Measurements from ENCODE around the gene NDUFS1.
"Not testable (repeated sequence)": the region's sequence is repeated elsewhere in the genome, so short reads cannot be mapped to it uniquely, and the experiment has no call there.

NDUFS1 gene

DNA sequence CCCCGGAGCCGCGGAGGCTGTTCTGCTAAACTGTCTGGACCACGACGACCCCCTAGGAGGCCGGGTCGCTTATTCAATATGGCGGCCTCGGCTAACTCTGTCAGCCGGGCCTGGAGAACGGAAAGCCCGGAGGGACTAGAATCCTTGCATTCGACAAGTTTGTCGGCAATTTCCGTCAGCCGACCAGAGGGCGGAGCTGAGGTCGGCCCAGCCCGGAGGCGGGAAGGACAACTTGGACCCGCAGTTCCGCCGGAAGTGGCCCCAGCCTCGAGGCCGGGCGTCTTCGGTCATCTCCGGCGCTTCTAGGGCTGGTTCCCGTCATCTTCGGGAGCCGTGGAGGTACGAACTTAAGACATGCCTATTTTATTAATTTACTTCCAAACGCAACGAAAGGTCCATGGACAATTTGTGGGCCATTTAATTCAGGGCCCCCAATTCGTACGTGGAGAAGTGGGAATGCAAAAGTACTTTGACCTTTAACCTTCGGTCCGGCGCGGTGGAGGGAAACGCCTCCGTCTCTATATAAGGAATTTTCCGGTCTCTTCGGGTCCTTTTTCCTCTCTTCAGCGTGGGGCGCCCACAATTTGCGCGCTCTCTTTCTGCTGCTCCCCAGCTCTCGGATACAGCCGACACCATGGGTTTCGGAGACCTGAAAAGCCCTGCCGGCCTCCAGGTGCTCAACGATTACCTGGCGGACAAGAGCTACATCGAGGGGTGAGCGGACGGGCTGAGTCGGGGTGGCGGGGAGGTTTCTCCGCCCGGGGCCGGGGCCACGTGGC is at the start of gene NDUFS1, which contains the start of gene EEF1B2:
Gene NDUFS1 (minus strand): TSS at position 99 of the 779 bp plus-strand sequence. CDS start 5,766 bp downstream, outside the sequence.
Gene EEF1B2 (plus strand): TSS at position 550 of the 779 bp plus-strand sequence. CDS start 85 bp downstream, at position 635.
- peak; percentile 98 for DNase-seq (ENCODE audit: low spot score)

GRCh38 chr2:206208900-206209299 is 49.7 kb upstream of the NDUFS1 start:
- no peak for DNase-seq (ENCODE audit: low spot score)

DNA sequence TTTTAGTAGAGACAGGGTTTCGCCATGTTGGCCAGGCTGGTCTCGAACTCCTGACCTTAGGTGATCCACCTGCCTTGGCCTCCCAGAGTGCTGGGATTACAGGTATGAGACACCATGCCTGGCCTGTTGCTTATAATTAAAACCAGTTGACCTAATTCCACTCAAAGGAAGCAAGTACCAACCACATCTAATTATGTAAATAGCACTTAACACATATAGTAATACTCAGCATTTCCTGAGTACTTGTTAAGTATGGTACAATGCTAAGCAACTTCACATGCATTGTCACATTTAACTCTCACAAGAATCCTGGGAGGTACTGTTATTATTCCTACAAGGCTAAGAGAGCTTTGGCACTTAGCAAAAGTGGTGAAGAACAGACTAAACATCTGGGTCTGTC is 48.1 kb upstream of the NDUFS1 start:
- DNase-seq (ENCODE audit: low spot score) = not testable (repeated sequence)

GRCh38 chr2:206204710-206205109 is 45.5 kb upstream of the NDUFS1 start:
- DNase-seq (ENCODE audit: low spot score) = no peak

GRCh38 chr2:206203331-206203730 is 44.1 kb upstream of the NDUFS1 start:
- DNase-seq (ENCODE audit: low spot score) = no peak

DNA sequence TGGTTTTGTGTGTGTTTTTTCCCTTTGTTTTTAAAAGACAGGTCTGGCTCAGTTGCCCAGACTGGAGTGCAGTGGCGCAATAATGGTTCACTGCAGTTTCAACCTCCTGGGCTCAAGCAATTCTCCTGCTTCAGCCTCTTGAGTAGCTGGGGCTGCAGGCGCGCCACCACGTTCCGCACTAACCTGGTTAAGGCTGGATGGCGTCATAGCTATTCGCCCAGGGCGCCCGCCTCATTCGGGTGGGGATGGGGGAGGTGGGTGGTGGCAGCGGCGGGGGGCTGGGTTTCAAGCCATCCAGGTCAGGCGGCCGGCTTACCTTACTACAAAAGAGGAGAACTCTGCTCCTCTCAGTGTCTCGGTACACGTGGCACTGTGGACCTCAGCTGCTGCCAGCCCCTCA is 43.2 kb upstream of the NDUFS1 start:
- DNase-seq (ENCODE audit: low spot score) = no peak

DNA sequence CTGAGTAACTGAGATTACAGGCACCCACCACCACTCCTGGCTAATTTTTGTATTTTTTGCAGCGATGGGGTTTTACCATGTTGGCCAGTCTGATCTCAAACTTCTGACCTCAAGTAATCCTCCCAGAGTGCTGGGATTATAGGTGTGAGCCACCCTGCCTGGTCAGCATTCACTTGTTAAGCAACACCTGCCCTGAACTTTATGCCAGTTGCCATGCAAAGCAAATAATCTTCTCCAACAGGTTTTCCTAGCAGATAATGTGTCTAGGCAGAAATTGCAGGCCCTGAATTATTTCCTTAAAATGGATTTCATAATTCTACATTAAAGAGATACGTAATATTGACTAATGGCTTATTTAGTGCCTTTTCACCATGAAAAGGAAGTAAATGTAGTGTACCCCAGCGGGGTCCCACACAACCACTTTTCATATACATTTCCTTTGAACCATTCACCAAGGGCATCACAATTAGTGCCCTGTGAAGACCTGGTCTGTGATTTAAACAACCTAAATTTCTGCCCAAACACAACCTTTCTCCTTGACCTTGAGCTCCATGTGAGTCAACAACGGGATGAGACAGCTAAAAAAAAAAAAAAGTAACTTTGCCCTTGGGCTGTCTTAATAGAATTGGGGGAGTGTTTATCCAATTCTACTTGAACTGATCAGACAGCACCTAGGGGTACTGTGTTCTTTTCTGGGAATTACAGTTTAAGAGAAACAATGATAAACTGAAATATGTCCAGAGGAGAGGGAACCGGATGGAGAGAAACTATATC is 42.0 kb upstream of the NDUFS1 start:
- DNase-seq (ENCODE audit: low spot score) = no peak

GRCh38 chr2:206198677-206199076 is 39.4 kb upstream of the NDUFS1 start:
- DNase-seq (ENCODE audit: low spot score) = no peak

GRCh38 chr2:206193671-206194357 is 34.6 kb upstream of the NDUFS1 start:
- no peak for DNase-seq (ENCODE audit: low spot score)

GRCh38 chr2:206192157-206192556 is 32.9 kb upstream of the NDUFS1 start:
- DNase-seq (ENCODE audit: low spot score) = no peak

- DNase-seq (ENCODE audit: low spot score) = no peak
Observed at GRCh38 chr2:206190689-206191088, 31.4 kb upstream of the NDUFS1 start.

- no peak for DNase-seq (ENCODE audit: low spot score)
Observed at GRCh38 chr2:206190111-206190510, 30.9 kb upstream of the NDUFS1 start.

- DNase-seq (ENCODE audit: low spot score) = no peak
Observed at GRCh38 chr2:206189691-206190090, 30.4 kb upstream of the NDUFS1 start.

DNA sequence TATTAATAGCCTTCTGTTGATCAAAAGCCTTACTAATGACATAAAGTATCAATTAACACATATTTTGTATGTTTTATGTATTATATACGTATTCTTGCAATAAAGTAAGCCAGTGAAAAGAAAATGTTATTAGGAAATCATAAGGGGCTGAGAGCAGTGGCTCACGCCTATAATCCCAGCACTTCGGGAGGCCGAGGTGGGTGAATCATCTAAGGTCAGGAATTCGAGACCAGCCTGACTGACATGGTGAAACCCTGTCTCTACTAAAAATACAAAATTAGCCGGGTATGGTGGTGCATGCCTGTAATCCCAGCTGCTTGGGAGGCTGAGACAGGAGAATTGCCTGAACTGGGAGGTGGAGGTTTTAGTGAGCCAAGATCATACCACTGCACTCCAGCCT is 22.3 kb upstream of the NDUFS1 start:
- not testable (repeated sequence) for DNase-seq (ENCODE audit: low spot score)

- no peak for DNase-seq (ENCODE audit: low spot score)
Observed at GRCh38 chr2:206176901-206177300, 17.7 kb upstream of the NDUFS1 start.

- DNase-seq (ENCODE audit: low spot score) = no peak
Observed at GRCh38 chr2:206176121-206176520, 16.9 kb upstream of the NDUFS1 start.

DNA sequence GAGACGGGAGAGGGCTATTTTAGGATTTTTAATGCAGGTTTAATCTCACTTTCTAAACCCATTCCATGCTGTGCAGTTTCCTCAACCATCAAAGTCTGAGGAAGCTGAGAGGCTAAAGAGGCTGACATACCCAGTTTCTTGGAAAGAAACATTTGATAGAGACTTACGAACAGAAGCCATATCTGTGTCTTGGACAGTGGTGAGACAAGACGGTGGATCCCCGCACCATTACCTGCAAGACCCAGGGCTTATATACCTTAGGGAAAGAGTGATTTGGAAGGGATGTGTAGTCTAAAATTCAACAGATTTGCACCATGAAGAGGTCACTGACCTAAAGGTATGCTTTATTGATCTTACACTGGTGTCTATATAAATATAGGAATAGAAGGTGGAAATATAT is 13.9 kb upstream of the NDUFS1 start:
- DNase-seq (ENCODE audit: low spot score) = peak; percentile 24

- not testable (repeated sequence) for DNase-seq (ENCODE audit: low spot score)
Observed at GRCh38 chr2:206171624-206172397, 12.6 kb upstream of the NDUFS1 start.

DNA sequence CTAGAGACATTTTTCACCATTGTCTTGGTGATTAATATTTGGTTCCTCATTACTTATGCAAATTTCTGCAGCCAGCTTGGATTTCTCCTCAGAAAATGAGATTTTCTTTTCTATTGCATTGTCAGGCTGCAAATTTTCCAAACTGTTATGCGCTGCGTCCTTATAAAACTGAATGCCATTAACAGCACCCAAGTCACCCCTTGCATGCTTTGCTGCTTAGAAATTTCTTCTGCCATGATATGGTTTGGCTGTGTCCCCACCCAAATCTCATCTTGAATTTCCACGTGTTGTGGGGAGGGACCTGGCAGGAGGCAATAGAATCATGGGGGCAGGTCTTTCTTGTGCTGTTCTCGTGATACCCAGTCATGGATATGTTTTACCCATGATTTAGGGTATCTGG is 9.0 kb upstream of the NDUFS1 start:
- DNase-seq (ENCODE audit: low spot score) = not testable (repeated sequence)

DNA sequence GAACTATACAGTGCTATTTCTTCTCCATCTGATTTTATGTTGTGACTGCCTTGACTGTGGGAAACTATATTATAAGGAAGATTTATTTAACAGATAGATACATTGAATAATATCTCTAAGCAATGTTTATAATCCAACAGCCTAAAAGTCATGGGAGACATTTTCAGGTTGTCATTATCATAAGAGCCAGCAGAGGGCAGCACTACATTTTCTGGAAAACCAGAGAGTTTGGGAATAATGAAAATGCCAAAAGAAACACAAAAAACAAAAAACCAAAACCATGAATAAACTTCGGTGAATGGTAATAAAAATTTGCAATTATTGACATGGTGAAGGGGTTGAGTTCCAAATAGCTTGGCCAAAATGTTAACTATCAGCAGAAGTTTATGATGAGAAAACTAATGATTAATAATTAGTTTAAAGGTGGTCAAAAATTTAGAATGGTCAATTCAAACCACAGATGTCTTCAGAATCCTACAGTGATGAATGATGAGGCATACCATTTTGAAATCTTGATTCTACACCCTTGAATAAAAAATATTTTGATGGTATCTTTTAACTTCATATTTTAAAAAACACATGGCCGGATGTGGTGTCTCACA is 5.1 kb upstream of the NDUFS1 start:
- DNase-seq (ENCODE audit: low spot score) = peak; percentile 45

GRCh38 chr2:206163251-206163880 is 4.1 kb upstream of the NDUFS1 start:
- peak; percentile 45 for DNase-seq (ENCODE audit: low spot score)

Measured in NAMALWA (cell line).